ENCODE measurements around the gene PLEKHA6.

Gene PLEKHA6

GRCh38 chr1:204359474-204360255 lies at the start of gene PLEKHA6:
TSS of gene PLEKHA6 (minus strand) at chr1:204359929. CDS start at chr1:204273727, 86,202 bp downstream.
- DNase-seq: peak in 45 of 51 donors; percentile 26 to 89 (median 68)

GRCh38 chr1:204409123-204409522 lies 49.4 kb upstream of the PLEKHA6 start:
- no peak for DNase-seq

GRCh38 chr1:204408602-204409001 lies 48.9 kb upstream of the PLEKHA6 start:
- no peak for DNase-seq

GRCh38 chr1:204408074-204408507 lies 48.4 kb upstream of the PLEKHA6 start:
- peak in 31 of 51 donors; percentile 17 to 74 (median 47) for DNase-seq

- no peak for DNase-seq
These were observed 47.7 kb upstream of the PLEKHA6 start for GRCh38 chr1:204407295-204407971.

- DNase-seq: no peak
These were observed 46.9 kb upstream of the PLEKHA6 start for GRCh38 chr1:204406621-204407020.

- peak in 1 of 51 donors; percentile 30 for DNase-seq
These were observed 46.3 kb upstream of the PLEKHA6 start for GRCh38 chr1:204405988-204406387.

- DNase-seq: no peak
These were observed 44.9 kb upstream of the PLEKHA6 start for GRCh38 chr1:204404629-204405028.

- DNase-seq: no peak
These were observed 42.7 kb upstream of the PLEKHA6 start for GRCh38 chr1:204402391-204402790.

- no peak for DNase-seq
These were observed 42.0 kb upstream of the PLEKHA6 start for GRCh38 chr1:204401730-204402129.

- DNase-seq: no peak
These were observed 41.3 kb upstream of the PLEKHA6 start for GRCh38 chr1:204400882-204401510.

GRCh38 chr1:204398197-204399125 lies 38.7 kb upstream of the PLEKHA6 start:
- peak in 25 of 51 donors; percentile 9 to 66 (median 39) for DNase-seq

- no peak for DNase-seq
These were observed 36.4 kb upstream of the PLEKHA6 start for GRCh38 chr1:204396015-204396583.

- DNase-seq: no peak
These were observed 31.9 kb upstream of the PLEKHA6 start for GRCh38 chr1:204391629-204392028.

- no peak for DNase-seq
These were observed 31.2 kb upstream of the PLEKHA6 start for GRCh38 chr1:204390751-204391466.

GRCh38 chr1:204385727-204386126 lies 26.0 kb upstream of the PLEKHA6 start:
- DNase-seq: no peak

GRCh38 chr1:204384636-204385352 lies 25.1 kb upstream of the PLEKHA6 start:
- DNase-seq: peak in 30 of 51 donors; percentile 12 to 64 (median 41)

GRCh38 chr1:204383163-204383904 lies 23.6 kb upstream of the PLEKHA6 start:
- no peak for DNase-seq

GRCh38 chr1:204382714-204383083 lies 23.0 kb upstream of the PLEKHA6 start:
- DNase-seq: no peak

Measured in hypothalamus (tissue), 51 donors.